ENCODE results near the gene GAST.

Gene GAST

GRCh38 chr17:41763327-41763726 is 51.2 kb downstream of the GAST start:
- Histone ChIP-seq H3K27me3 (ENCODE audit: low read length) (no peaks in the 10 kb centered on the region), H3K36me3 (ENCODE audit: low read length) (no peaks in the 10 kb centered on the region), H3K4me2 (ENCODE audit: low read depth, low read length, poor library complexity, severe bottlenecking) (no peak overlapping the region), H3K4me3 (ENCODE audit: insufficient read depth, low read length, poor library complexity, severe bottlenecking) (no peak overlapping the region), H3K9ac (ENCODE audit: low read length) (no peak overlapping the region), H3K9me3 (ENCODE audit: insufficient read depth, low read length) (no peaks in the 10 kb centered on the region), H2AFZ (ENCODE audit: low read depth, low read length, severe bottlenecking) (no peak overlapping the region), H4K20me1 (ENCODE audit: low read depth, low read length) (no peaks in the 10 kb centered on the region), H3K27ac (ENCODE audit: low read depth, low read length) (no peak overlapping the region), H3K79me2 (ENCODE audit: insufficient read depth, low read length) (no peaks in the 10 kb centered on the region), H3F3A (ENCODE audit: insufficient read depth) (no peaks in the 10 kb centered on the region), H3K9me2 (replicated peaks; ENCODE audit: insufficient read depth, low read length) (no peaks in the 10 kb centered on the region)
- TF ChIP-seq EZH2phosphoT487 (conservative IDR thresholded peaks at IDR 0.05; ENCODE audit: low read length): no peak
